Endodermal cell (in vitro differentiated cells): ENCODE data around the gene ACTN4. TPM values are rescaled to one million over a fixed set of nuclear protein-coding genes. Genes with fewer than 3 reads are reported as not detected.

Experiments
- DNase-seq: peaks from one replicate; pipeline ENCODE4 v3.0.0-alpha.2; 2017
- H3K27ac ChIP-seq: 2 replicates; pipeline ENCODE4 v1.5.1; 2013; ENCODE audit warnings: mild to moderate bottlenecking, low read depth, low read length, moderate library complexity
- H3K27me3 ChIP-seq: 2 replicates; pipeline ENCODE4 v1.6.1; 2013; ENCODE audit warnings: mild to moderate bottlenecking, low read length, moderate library complexity; ENCODE audit not compliant: insufficient read depth, control insufficient read depth, poor library complexity, severe bottlenecking
- H3K36me3 ChIP-seq: 2 replicates; pipeline ENCODE4 v1.7.0; 2013; ENCODE audit warnings: mild to moderate bottlenecking, low read length, moderate library complexity; ENCODE audit not compliant: control insufficient read depth, insufficient read depth
- H3K4me1 ChIP-seq: one replicate; pipeline ENCODE4 v1.7.0; 2013; ENCODE audit warnings: low read length; ENCODE audit not compliant: control insufficient read depth, insufficient read depth
- H3K4me3 ChIP-seq: 2 replicates; pipeline ENCODE4 v1.5.1; 2013; ENCODE audit warnings: mild to moderate bottlenecking, low read length, moderate library complexity
- H3K9ac ChIP-seq: 2 replicates; pipeline ENCODE4 v1.6.1; 2013; ENCODE audit warnings: mild to moderate bottlenecking, low read length, moderate library complexity; ENCODE audit not compliant: poor library complexity, severe bottlenecking; ENCODE audit errors: extremely low read depth
- H3K9me3 ChIP-seq: 2 replicates; pipeline ENCODE4 v1.6.1; 2013; ENCODE audit warnings: mild to moderate bottlenecking, low read length, moderate library complexity; ENCODE audit not compliant: control insufficient read depth
- H3K27ac Mint-ChIP-seq: 2 replicates; pipeline ENCODE4 v1.8.0; 2020; ENCODE audit warnings: mixed read lengths
- H3K27me3 Mint-ChIP-seq: 2 replicates; pipeline ENCODE4 v1.8.0; 2021; ENCODE audit warnings: mild to moderate bottlenecking, mixed read lengths; ENCODE audit not compliant: insufficient read depth
- H3K36me3 Mint-ChIP-seq: 2 replicates; pipeline ENCODE4 v1.8.0; 2020; ENCODE audit warnings: low read depth, mixed read lengths
- H3K4me1 Mint-ChIP-seq: 2 replicates; pipeline ENCODE4 v1.8.0; 2020; ENCODE audit warnings: mixed read lengths
- H3K4me3 Mint-ChIP-seq: 2 replicates; pipeline ENCODE4 v1.8.0; 2020; ENCODE audit warnings: mild to moderate bottlenecking, moderate library complexity, mixed read lengths
- H3K9me3 Mint-ChIP-seq: 2 replicates; pipeline ENCODE4 v1.8.0; 2020; ENCODE audit warnings: mild to moderate bottlenecking, mixed read lengths
- WGBS, 2 experiments: methylation state at CpG; one replicate each; pipeline versions ENCODE4 v1.1.5 to v1.1.7; 2013; ENCODE audit warnings: missing lambda C conversion rate in 2 of 2, mixed read lengths in 1 of 2; ENCODE audit not compliant: insufficient coverage in 1 of 2, insufficient read length in 1 of 2; 5-methylcytosine and 5-hydroxymethylcytosine counted together
- total RNA-seq, 2 donors: library from RNA; stranded (reverse); fragmentation: NEBNext Ultra II Directional in 1 of 2; extraction: Animal tissue kit (Norgen Biotek cat#: 25700) in 1 of 2; gene quantifications; 2 replicates in 1 of 2; 3 replicates in 1 of 2; pipeline ENCODE4 v1.2.1, GENCODE V29; 2021
- TF ChIP-seq, protein P1 (sequence below): fragments of 200-600 bp; sonication (generic); conservative IDR thresholded peaks from 2 replicates; pipeline ENCODE4 v1.5.0; 2021; ENCODE audit warnings: antibody characterized with exemption, mild to moderate bottlenecking

ACTN4 gene
- total RNA-seq, 2 donors from 2014 or later: 378 to 437 TPM

DNA sequence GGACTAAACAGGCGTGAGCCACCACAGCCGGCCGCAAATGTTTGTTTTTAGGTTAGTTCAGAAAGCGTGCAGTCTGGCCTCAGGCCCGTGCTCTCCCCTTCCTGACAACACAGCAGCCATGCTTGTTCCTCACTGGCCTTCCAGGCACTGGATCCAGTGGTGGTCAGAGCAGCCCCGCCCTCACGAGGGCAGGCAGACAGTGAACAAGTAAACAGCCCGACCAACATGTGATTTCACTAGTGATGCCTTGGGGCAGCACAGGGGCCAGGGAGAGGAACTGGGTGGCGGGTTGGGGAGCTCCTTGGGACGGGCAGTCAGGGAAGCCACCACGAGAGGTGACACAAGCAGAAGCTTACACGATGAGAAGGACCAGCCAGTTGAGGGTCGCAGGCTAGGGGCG lies 56.1 kb downstream of the ACTN4 start:
- no peaks in the 10 kb centered on the region for H3K27me3 ChIP-seq
- no peak overlapping the region for H3K4me3 Mint-ChIP-seq
- H3K4me1 ChIP-seq: no peaks in the 10 kb centered on the region
- WGBS, 2 experiments: 95 to 98% methylated on average over 9 to 14 of the region's 14 CpGs
- H3K27ac ChIP-seq: no peak overlapping the region
- no peak overlapping the region for H3K4me3 ChIP-seq
- no peaks in the 10 kb centered on the region for H3K9me3 ChIP-seq
- no peak for DNase-seq
- no peak overlapping the region for H3K9ac ChIP-seq
- no peaks in the 10 kb centered on the region for H3K27me3 Mint-ChIP-seq
- peaks cover 59% of the 10 kb centered on the region for H3K36me3 Mint-ChIP-seq
- TF ChIP-seq, protein P1, sequence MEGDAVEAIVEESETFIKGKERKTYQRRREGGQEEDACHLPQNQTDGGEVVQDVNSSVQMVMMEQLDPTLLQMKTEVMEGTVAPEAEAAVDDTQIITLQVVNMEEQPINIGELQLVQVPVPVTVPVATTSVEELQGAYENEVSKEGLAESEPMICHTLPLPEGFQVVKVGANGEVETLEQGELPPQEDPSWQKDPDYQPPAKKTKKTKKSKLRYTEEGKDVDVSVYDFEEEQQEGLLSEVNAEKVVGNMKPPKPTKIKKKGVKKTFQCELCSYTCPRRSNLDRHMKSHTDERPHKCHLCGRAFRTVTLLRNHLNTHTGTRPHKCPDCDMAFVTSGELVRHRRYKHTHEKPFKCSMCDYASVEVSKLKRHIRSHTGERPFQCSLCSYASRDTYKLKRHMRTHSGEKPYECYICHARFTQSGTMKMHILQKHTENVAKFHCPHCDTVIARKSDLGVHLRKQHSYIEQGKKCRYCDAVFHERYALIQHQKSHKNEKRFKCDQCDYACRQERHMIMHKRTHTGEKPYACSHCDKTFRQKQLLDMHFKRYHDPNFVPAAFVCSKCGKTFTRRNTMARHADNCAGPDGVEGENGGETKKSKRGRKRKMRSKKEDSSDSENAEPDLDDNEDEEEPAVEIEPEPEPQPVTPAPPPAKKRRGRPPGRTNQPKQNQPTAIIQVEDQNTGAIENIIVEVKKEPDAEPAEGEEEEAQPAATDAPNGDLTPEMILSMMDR: no peak
- H3K27ac Mint-ChIP-seq: no peak overlapping the region
- peaks cover 84% of the 10 kb centered on the region for H3K36me3 ChIP-seq
- H3K9me3 Mint-ChIP-seq: no peaks in the 10 kb centered on the region
- H3K4me1 Mint-ChIP-seq: peaks cover under 1% of the 10 kb centered on the region

DNA sequence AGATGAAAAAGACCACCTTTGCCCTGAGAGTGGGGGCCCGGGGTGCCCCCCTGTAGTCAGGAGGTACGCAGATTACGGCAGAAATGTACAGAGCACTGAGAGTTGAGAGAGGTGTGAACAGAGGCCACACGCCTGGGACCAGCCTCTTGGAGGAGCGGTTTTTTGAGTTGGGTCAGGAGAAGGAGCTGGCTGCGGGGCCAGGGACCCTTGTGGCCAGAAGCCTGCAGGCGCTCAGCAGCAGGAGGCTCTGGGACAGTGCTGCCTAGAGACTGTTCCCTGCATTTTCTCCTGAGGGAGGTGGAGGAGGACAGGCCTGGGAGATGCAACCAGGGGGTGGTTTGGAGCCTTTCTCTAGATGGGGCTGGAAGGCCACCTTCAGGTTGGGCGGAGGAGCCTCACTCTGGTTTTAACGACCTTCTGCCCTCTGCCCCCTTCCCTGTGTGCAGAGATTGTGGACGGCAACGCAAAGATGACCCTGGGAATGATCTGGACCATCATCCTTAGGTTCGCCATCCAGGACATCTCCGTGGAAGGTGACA lies 57.1 kb downstream of the ACTN4 start:
- no peaks in the 10 kb centered on the region for H3K4me1 Mint-ChIP-seq
- no peaks in the 10 kb centered on the region for H3K27me3 Mint-ChIP-seq
- no peak for DNase-seq
- Histone ChIP-seq H3K9me3 (no peaks in the 10 kb centered on the region), H3K36me3 (peaks cover 89% of the 10 kb centered on the region), H3K4me3 (no peak overlapping the region), H3K4me1 (no peaks in the 10 kb centered on the region), H3K27me3 (no peaks in the 10 kb centered on the region), H3K9ac (no peak overlapping the region), H3K27ac (no peak overlapping the region)
- 92 to 93% methylated on average over 10 to 13 of the region's 13 CpGs for WGBS, 2 experiments
- H3K4me3 Mint-ChIP-seq: no peak overlapping the region
- TF ChIP-seq, protein P1: peak; percentile 47
- H3K27ac Mint-ChIP-seq: peak overlapping the region; percentile 16
- no peaks in the 10 kb centered on the region for H3K9me3 Mint-ChIP-seq
- peaks cover 68% of the 10 kb centered on the region for H3K36me3 Mint-ChIP-seq

DNA sequence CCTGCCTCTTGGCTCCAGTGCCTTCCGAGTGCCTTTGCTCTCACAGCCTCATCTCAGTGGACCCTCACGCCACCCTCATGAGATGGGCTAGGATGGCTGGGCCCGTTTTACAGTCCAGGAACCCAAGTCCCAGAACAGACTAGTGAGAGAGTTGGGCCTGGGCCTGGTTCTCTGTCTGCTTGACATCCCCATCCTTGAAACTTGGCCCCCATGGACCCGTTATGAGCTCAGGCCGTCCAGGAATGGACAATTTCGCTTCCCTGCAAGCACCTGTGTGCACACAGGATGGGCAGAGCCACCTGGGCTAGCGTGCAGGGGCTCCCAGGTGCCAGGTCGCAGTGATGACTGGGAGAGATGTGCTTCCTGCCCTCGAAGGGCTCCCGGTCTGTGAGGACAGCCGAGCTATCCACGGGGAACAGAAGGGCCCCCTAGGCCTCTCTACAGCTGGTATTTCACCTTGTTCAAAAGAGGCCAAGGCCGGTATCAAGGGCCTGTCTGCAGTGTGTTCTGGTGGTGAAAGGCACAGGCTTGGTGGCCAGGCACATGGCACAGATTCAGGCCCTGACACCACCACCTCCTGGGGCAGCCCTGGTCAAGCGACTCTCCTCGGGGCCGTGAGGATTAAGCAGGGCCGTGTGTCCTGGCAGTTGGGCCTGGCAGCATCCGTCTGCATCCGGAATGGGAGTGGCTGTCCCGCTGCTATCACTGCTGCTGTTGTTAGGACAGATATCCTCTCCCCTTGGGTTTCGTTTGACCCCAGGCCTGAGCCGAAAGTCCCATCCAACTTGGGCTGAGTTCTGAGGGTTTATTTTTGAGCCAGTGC lies 58.0 kb downstream of the ACTN4 start:
- H3K4me3 Mint-ChIP-seq: no peak overlapping the region
- H3K27me3 Mint-ChIP-seq: no peaks in the 10 kb centered on the region
- no peak overlapping the region for H3K9ac ChIP-seq
- WGBS, 2 experiments: 93 to 99% methylated on average over 15 to 22 of the region's 22 CpGs
- no peaks in the 10 kb centered on the region for H3K9me3 Mint-ChIP-seq
- no peaks in the 10 kb centered on the region for H3K4me1 ChIP-seq
- H3K27me3 ChIP-seq: no peaks in the 10 kb centered on the region
- H3K27ac ChIP-seq: no peak overlapping the region
- no peaks in the 10 kb centered on the region for H3K9me3 ChIP-seq
- no peaks in the 10 kb centered on the region for H3K4me1 Mint-ChIP-seq
- H3K4me3 ChIP-seq: no peak overlapping the region
- H3K27ac Mint-ChIP-seq: peak overlapping the region; percentile 42
- TF ChIP-seq, protein P1: no peak
- H3K36me3 Mint-ChIP-seq: peaks cover 70% of the 10 kb centered on the region
- DNase-seq: no peak
- peaks cover 88% of the 10 kb centered on the region for H3K36me3 ChIP-seq
